Stimulated activated CD4-positive, alpha-beta T cell treated with anti-CD3 and anti-CD28 coated beads, Interleukin-1b, Interleukin-23, amount 100 ng/mL, for 4 hours (primary cell): ENCODE results near the gene ABHD2.

Experiments
- DNase-seq, 2 donors: peaks; one replicate each; pipeline ENCODE4 v3.0.0-alpha.2; 2020; ENCODE audit warnings: low read depth in 2 of 2

The ABHD2 gene

GRCh38 chr15:89098281-89098680 is 10.0 kb downstream of the ABHD2 start:
- no peak for DNase-seq

GRCh38 chr15:89099968-89100367 is 11.7 kb downstream of the ABHD2 start:
- DNase-seq: no peak

- no peak for DNase-seq
These were observed 13.3 kb downstream of the ABHD2 start for GRCh38 chr15:89101302-89102193.

- no peak for DNase-seq
These were observed 15.4 kb downstream of the ABHD2 start for GRCh38 chr15:89103481-89104171.

GRCh38 chr15:89104172-89104564 is 15.9 kb downstream of the ABHD2 start:
- no peak for DNase-seq

- no peak for DNase-seq
These were observed 16.9 kb downstream of the ABHD2 start for GRCh38 chr15:89105147-89105546.

GRCh38 chr15:89106200-89106599 is 17.9 kb downstream of the ABHD2 start:
- no peak for DNase-seq

- DNase-seq: no peak
These were observed 19.7 kb downstream of the ABHD2 start for GRCh38 chr15:89107984-89108383.

- no peak for DNase-seq
These were observed 20.6 kb downstream of the ABHD2 start for GRCh38 chr15:89108835-89109234.

- DNase-seq: no peak
These were observed 21.0 kb downstream of the ABHD2 start for GRCh38 chr15:89109238-89109637.

GRCh38 chr15:89110060-89110459 is 21.8 kb downstream of the ABHD2 start:
- DNase-seq: no peak

- DNase-seq: no peak
These were observed 23.1 kb downstream of the ABHD2 start for GRCh38 chr15:89111352-89111751.

GRCh38 chr15:89111961-89112340 is 23.7 kb downstream of the ABHD2 start:
- DNase-seq: no peak

- DNase-seq: no peak
These were observed 24.2 kb downstream of the ABHD2 start for GRCh38 chr15:89112341-89112971.

- DNase-seq: no peak
These were observed 25.2 kb downstream of the ABHD2 start for GRCh38 chr15:89113296-89114024.

- DNase-seq: no peak
These were observed 26.7 kb downstream of the ABHD2 start for GRCh38 chr15:89114990-89115389.

- DNase-seq: no peak
These were observed 27.3 kb downstream of the ABHD2 start for GRCh38 chr15:89115547-89115946.

- DNase-seq: no peak
These were observed 28.1 kb downstream of the ABHD2 start for GRCh38 chr15:89116404-89116803.

- DNase-seq: no peak
These were observed 29.5 kb downstream of the ABHD2 start for GRCh38 chr15:89117790-89118189.

- no peak for DNase-seq
These were observed 30.3 kb downstream of the ABHD2 start for GRCh38 chr15:89118481-89118989.
